NCI-H146 treated with DMSO at 0.1 percent for 48 hours (cell line): ENCODE data around the gene THRB.
A peak's percentile ranks its signal among the peaks of the same experiment; 100 is the strongest.

Experiments
- DNase-seq: peaks from one replicate; lab custom pipeline; 2025; ENCODE audit not compliant: unreplicated experiment; lab: John Stamatoyannopoulos, UW

The THRB gene

DNA sequence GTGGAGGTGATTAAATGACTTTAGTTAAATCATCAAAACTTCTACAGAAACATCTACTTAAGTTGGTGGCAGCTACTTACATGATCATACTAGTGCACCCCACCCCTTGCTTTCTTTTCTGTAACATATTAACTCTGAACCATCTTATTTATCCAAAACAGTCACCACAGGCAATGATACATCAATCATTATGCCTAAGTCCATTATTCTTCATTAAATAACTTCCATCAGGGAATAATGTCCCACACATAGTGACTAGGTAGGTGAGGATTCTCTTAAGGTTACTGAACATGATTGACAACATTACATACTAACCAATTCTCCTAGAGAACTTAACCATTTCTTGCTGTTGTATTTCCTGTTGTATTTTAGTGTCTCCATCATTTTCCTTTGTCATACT, 339.4 kb downstream of the THRB start:
- no peak for DNase-seq

DNA sequence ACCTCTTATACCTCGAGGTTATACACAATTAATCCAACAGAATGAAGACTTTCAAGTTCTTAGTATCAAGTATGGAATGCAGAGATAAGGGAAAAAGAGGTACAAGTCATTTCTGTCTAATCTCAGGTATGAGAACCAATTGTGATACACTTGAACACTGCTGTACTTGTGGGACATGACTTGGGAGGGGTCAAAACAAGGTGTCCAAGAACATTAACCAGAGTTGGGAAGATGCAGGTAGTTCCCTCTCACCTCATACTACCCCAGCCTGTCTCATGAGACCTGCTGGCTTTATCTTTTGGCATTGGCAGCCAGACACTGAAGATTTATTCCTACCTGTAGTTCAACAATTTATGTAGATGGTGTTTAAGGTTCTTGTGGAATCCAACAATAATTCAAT, 339.9 kb downstream of the THRB start:
- DNase-seq: no peak

DNA sequence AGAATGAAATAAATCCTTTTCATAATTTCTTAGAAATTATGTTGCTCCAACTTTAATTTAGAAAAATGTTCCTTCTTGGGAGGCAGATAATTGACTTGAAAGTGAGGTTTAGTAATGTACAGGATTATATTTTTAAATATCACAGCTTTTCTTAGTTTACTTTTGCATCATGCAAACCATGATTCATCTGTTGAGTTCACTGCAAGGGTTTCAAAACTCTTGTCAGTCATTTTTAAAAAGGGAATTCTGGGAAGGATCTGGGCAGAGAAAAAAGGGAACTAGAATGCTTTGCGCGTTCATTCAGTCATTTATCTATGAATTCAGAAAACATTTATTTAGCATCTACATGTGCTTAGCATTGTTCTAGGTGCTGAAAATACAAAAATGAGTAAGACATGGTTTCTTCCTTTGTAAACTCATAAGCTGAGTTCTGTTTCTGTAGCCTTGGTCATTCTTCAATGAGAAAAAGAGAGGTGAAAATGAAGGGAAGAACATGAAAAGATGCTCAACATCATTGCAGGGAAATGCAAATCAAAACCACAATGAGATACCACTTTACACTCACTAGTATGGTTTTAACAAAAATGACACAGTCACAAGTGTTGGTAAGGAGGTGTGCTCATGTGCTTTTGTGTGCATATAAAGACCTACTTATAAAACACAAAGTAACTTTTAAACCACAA, 340.5 kb downstream of the THRB start:
- no peak for DNase-seq

DNA sequence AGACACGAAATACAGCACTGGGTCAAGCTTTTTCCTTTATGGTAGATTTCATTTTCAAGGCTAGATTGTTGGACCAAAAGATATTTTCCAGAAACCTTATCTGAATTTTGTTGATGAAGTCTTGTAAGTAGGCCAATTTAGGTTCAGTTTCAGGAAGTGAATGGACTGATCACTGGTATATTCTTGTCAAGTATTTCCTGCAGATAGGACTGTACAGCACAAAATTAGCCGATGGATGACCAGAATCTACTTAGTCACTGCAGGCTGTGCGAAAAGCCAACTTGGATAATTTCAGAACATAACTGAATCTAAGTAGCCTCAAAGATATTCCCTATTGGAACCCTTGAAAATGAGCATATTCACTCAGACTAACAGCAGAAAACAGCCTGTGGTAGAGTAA, 343.1 kb downstream of the THRB start:
- DNase-seq: no peak

DNA sequence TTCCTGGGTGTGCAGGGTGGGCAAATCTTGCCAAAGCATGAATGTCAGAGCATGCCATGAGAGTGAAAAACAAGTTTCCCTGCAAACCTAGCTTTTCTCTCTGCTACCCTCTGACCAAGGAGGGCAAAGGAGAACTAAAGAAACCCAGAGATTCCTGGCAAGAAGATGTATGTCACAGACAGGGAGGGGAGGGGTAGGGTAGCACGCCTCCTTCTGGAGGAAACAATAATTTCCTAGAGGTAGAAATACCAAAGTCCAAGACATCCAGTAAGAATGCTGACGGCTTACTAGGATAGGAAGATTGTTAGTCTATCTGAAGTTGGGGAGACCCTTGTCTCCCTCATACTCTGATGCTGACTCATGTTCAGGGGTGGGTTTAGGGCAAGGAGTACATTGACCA, 345.6 kb downstream of the THRB start:
- DNase-seq: no peak

DNA sequence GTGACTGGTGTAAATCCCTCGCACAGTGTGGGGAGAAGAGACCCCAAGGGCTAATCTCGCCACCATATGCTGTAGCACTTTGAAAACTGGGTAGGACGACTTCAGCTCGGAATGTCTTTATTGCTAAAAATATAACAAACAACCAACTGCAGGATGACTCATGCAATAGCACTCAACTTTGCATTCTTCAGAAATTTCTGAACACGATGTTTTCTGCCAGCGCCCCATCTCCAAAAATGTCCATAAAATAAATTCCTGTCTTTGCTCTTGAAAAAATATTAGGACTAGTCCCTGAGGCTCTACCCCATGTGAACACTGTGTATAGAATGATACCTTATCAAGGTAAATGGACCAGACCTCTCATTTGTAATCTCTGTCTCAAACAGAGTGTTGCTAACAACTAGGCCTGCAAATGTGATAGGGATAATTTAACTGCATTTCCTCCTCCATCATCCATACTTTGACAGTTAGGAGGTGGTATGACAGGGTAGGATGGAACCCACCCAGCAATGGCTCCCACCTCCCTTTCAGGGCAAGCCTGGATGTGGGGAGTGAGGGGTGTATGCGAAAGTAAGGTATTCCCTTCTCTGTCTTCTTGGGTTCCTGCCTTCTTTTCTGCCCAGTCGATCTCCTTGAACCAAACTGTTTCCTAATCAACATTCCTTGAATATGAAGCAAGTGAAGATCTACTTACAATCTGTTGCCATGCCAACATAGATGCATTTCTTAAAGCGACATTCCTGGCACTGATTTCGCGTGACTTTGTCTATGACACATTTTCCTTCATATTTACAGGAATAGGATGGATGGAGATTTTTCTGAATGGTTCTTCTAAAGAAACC, 348.4 kb downstream of the THRB start:
- no peak for DNase-seq

DNA sequence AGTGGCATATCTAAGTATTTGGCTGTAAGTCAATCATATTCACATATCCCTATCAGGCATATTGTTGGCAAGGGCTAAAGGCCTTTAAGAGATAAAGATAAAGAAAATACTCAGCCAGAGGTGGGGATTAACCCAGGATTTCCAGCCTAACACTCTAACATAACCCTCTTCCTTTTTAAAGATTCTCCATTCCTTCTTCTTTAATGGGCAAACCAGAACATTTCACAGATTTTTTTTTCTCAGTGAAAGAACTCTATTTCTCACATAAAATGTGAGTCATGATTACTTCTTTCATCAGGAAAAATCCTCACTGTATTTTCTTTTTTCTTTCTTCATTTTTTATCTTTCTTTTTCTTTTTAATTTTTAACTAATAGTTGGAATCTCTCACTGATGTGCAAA, 349.2 kb downstream of the THRB start:
- DNase-seq: no peak

DNA sequence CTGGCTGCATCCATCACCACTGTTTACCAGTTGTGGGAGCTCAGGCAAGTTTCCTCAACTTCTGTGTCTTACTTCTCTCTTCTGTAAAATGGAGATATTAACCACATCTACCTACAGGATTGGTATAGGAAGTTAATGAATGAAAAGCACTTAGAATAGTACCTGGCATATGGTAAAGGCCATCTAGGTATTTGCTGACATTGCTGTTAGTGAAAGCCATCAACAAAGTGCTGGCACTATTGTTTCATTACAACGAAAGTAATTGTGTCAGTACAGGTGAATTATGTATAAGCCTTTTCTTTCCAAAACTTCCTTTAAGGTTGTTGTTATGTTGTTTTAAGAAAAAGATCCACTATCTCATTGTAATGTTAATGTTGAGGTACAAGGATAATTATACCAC, 352.5 kb downstream of the THRB start:
- no peak for DNase-seq

DNA sequence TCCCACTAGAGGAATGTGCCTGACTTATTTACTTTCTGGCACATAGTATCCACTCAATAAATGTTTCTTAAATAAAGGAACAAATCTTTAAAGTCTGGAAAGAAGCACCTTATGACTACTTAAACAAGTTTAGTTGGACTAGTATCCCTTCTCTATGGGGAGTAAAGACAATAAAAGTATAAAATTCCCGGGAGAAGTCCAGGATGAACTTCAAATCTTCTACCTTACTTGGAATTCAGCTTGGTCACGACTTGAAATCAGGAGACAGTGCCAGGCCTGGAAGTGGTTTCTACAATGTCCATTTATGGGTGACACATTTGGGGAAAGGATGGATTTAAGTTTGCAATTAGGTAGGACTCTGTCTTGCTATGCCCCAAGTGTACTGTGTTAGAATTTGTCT, 353.1 kb downstream of the THRB start:
- DNase-seq: no peak

DNA sequence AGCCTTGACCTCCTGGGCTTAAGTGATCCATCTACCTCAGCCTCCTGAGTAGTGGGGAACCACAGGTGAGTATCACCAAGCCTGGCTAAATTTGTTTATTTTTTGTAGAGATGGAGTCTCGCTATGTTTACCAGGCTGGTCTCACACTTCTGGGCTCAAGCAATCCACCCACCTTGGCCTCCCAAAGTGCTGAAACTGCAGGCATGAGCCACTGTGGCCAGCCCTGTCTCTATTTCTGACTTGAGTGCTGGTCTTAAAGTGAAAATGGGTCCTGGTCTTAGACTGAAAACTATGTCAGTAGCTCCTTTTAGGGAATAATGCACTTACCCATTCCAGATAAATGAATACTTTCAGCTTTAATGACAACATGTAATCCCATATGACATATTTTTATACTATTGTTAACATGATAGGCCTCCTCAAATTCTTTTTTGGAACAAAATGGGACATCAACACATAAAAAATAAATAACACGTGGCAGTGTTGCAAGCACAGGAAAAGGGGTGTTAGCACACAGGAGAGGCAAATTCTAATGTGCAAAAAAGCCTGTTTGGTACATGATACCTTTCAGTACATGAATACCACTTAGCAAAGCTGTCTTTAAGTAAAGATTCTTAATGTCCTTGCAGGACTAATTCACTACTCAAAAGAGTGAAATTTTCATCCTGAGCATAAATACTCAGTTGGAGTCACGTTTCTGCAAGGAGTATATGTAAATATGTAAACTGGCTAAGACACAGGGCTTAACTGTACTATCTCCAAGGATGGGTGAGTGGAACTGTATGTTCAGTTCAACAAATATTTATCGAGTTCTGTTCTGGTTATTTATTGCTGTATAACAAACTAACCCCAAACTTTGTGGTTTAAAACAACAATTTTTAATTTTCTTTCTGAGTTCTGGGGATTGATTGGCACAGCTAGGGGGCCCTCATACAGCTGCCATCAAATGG, 354.9 kb downstream of the THRB start:
- no peak for DNase-seq

DNA sequence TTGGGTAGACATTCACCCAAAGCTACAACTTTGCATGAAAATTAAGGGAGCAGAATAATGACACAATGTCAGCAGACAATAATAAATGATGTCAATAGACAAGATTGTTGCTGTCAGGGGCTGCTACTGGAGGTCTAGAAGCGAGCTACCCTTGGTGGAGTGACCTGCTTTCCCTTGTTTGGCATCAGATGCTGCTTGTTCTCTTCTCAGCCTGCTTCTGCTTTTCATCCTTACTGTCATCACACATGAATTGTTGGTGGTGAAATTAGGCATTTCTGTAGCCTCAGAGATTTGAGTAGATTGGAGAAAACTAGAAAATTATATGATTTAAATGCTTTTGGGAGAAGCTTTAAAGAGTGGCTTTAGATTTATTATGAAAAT, 355.8 kb downstream of the THRB start:
- no peak for DNase-seq

DNA sequence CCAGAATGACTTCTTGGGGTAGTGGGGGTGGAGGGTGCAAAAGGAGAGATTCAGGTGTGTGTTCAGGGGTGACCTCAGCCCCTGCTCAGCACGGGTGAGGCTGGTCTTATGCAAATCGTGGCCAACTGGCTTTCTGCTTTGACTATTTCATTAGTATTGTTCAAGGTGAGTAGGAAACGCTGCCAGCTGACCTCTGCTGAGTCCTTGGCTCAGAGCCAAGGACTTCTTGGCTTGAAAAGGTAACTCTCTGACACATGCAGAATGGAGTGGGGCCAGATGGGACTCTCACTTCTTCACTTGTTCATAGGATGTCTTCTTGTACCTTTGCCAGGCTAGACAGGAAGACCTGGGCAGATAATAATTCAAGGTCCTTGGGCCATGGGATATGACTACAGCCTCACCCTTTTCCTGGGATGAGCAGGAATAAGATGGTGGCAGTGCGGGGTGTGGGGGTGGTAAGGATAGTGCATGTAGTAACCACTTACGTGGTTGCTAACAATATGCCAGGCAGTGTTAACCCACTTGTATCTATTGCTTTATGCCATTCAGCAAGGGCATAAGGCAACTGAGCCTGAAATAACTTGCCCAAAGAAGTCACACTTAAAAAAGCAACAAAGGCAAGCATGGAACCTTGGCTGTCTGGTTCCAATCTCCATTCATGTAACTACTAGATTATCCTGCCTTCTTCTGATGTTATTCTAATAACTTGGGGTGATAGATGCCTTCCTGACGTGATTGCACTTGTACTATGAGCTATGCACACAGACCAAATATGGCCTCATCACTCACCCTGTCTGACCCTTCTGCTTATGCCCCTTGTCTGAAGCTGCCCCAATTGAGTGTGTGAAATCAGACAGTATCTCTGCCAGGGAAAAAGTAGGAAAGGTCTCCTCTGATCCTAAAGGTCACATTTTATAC, 356.4 kb downstream of the THRB start:
- DNase-seq: peak; percentile 37

DNA sequence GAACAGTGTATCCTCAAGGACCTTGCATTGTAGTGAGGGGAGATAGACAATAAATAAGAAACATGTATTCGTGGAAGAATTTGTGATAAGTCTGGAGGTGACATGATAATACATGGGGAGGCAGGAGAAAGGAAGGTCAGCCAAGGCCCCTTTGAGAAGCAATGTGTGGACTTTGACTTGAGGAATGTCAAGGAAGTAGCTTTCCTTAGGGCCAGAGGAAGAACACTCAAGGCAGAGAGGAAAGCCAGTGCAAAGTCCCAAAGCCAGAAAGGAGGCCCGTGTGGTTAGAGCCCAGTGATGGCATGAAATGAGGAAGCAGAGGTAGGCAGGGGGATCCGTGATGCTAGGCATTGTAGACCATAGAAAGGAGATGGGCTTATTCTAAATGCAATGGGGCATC, 357.3 kb downstream of the THRB start:
- DNase-seq: no peak

DNA sequence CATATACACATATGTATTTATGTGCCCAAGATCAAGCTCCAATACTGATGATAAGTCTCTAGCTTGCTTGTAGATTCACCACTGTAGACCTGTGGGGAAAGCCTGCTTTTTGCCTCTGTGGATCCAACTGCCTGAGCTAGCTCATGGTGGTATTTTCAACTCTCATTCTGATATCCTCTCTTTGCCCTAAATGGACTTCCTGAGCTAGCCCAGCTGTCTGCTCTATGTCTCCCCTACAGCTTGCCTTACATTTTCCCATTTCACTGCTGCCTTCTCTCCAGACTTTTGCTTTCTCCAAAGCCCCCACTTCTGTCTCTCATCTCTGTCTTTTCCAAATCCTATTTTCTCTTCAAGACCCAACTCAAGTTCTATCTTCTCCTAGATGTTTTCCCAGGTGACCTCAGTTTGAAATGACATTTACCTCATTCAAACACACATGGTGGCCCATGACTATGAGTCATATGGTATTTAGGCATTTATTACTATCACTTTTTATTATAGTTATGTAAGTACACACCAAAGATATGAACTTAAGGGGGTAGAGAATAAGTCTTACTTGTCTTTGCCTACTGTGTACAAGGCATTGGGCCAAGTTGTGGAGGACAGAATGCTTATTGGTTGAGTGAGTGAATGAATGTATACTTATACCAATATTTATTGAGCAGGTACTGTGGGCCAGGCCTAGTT, 357.9 kb downstream of the THRB start:
- no peak for DNase-seq

DNA sequence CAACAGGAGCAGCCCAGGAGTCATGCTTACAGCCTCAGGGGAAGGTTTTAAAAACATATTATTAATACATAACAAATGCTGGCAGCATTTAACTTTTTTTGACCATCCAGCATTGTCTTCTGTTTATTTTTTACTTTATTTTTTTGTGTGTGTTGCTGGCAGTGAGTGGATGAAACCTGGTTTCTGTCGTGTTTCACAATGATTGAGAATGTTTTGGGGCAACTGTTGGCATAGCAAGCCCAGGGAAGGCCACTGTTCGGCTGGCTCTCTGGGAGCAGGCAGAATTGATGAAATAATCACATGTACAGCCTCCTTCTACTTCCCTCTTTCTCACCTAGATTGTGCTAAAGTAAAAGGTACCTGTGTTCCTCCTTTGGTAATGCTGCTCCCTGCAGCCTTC, 359.4 kb downstream of the THRB start:
- DNase-seq: no peak

DNA sequence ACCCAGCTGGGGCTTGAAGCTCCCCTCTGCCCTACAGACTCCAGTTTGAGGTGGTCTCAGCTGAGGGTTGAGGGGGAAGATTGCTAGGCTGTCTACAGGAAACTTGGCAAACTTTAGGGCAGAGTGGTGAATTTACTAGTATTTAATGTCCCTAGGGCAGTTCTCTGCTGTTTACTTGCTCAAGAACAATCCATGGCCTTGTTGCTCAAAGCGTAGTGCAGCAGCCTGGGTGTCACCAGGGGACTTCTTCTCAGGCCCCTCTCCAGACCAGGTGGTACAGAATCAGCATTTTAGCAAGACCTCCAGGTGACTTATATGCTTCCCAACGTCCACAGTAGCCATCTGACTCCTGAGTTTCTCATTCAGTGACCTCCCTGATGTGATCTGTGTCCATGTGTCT, 360.7 kb downstream of the THRB start:
- no peak for DNase-seq

DNA sequence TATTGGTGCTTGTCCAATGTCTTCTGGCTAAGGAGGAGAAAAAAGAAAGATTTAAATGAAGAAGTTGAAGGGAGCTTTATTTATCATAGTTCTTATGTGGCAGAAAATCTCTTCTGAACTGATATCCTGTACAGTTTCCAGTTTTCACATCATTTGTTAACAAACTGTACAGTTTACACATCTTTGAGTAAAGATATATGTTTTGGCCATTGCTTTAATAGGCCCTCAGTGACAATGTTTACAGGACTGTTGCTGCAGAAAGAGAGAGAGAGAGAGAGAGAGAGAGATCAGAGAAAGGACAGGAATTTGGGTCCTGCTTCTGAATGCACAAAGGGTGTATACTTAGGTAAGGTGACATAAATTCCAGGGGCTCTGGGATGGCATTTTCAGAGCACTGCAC, 361.2 kb downstream of the THRB start:
- DNase-seq: no peak

DNA sequence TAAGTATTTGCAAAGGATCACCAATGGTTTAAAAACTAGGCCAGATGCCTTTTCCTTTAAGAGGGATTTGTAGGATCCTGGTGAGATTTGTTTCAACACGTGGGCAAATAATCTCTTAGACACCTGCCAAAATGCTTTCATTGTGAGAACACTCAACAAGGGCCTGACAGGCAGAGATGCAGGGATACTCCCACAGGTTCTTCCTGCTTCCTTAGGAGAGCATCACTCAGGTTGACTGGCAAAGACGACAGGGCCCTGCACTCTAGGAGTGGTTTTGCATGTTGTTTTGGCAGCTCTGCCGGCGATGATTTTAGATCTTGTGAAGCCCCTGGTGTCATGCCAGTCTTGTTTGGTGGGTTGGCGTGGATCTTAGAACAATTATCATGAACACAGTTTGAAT, 365.1 kb downstream of the THRB start:
- no peak for DNase-seq

DNA sequence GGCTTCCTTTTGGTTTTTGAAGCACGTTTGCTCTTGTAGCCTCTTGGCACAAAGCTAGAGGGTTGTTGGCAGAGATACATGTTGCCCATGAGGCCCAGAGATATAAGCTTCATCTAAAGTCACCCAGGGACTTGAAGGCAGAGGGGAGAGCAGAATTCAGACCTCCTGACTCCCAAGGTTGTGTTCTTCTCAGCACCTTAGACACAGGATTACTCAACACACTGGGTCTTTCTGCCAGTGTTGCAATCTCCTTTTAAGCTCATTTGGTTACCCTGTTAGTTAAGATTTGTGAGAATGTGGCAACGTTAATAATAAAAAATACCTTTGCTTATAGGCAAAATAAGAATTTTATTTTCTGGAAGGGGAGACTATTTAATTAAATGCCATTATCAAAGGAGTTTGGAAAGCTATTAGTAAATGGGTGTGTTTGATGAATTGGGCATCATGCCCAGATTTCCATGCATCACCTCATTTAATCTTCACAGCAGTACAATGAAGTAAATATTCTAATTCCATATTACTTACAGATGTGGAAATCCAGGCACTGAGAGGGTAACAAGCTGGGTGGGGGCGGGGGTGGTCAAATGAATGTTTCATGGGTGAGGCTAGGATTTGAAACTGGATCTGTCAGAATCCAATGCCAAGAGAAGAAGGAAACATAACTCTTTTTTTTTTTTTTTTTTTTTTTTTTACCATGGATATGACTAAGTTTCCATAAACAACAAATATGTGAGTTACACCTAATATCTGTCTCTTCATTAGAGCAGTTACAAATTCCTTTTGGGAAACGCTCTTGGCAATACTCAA, 366.2 kb downstream of the THRB start:
- DNase-seq: no peak
